GM19452 (cell line): ENCODE measurements around the gene SLC6A8.
"Not testable (repeated sequence)": the region's sequence is repeated elsewhere in the genome, so short reads cannot be mapped to it uniquely, and the experiment has no call there.

ENCODE experiments used
- ATAC-seq: cut with Tn5 transposase; IDR thresholded peaks from one replicate; pipeline ENCODE4 v1.9.1; 2021; ENCODE audit not compliant: unreplicated experiment

SLC6A8 gene

GRCh38 chrX:153692611-153693156 is 5.0 kb downstream of the SLC6A8 start:
- no peak for ATAC-seq

GRCh38 chrX:153693216-153694086 is 5.7 kb downstream of the SLC6A8 start:
- ATAC-seq, result no peak

GRCh38 chrX:153694256-153694655 is 6.5 kb downstream of the SLC6A8 start:
- not testable (repeated sequence) for ATAC-seq

- no peak for ATAC-seq
Observed at GRCh38 chrX:153694687-153695270, 7.1 kb downstream of the SLC6A8 start.

- ATAC-seq, result no peak
Observed at GRCh38 chrX:153696100-153696499, 8.4 kb downstream of the SLC6A8 start.

GRCh38 chrX:153696538-153696937 is 8.8 kb downstream of the SLC6A8 start:
- not testable (repeated sequence) for ATAC-seq

- ATAC-seq, result not testable (repeated sequence)
Observed at GRCh38 chrX:153696986-153697722, 9.4 kb downstream of the SLC6A8 start.

- no peak for ATAC-seq
Observed at GRCh38 chrX:153697924-153698865, 10.5 kb downstream of the SLC6A8 start.

- not testable (repeated sequence) for ATAC-seq
Observed at GRCh38 chrX:153699210-153699783, 11.6 kb downstream of the SLC6A8 start.

- not testable (repeated sequence) for ATAC-seq
Observed at GRCh38 chrX:153699784-153700371, 12.2 kb downstream of the SLC6A8 start.

GRCh38 chrX:153700376-153700945 is 12.7 kb downstream of the SLC6A8 start:
- ATAC-seq, result no peak

GRCh38 chrX:153700967-153701366 is 13.2 kb downstream of the SLC6A8 start:
- no peak for ATAC-seq

- no peak for ATAC-seq
Observed at GRCh38 chrX:153701706-153702105, 14.0 kb downstream of the SLC6A8 start.

GRCh38 chrX:153702336-153703035 is 14.8 kb downstream of the SLC6A8 start:
- no peak for ATAC-seq

GRCh38 chrX:153703036-153703370 is 15.3 kb downstream of the SLC6A8 start:
- ATAC-seq, result no peak

- ATAC-seq, result no peak
Observed at GRCh38 chrX:153704021-153704526, 16.3 kb downstream of the SLC6A8 start.

- ATAC-seq, result not testable (repeated sequence)
Observed at GRCh38 chrX:153704631-153705402, 17.1 kb downstream of the SLC6A8 start.
